Mammary epithelial cell (primary cell): ENCODE data around the gene SULT2B1.

Experiments used
- EZH2 ChIP-seq: IDR thresholded peaks from 2 replicates; pipeline ENCODE4 v1.6.1; 2012; ENCODE audit warnings: low read length, inconsistent platforms, borderline replicate concordance
- TF ChIP-seq, protein P1 (sequence below), 2 donors: IDR thresholded peaks in 1 of 2; conservative IDR thresholded peaks in 1 of 2; 2 replicates each; pipeline ENCODE4 v1.5.1; 2011 to 2012; ENCODE audit warnings: inconsistent platforms in 2 of 2, low read length in 2 of 2, mild to moderate bottlenecking in 2 of 2, control low read depth in 1 of 2, low read depth in 1 of 2; ENCODE audit not compliant: insufficient read depth in 1 of 2; ENCODE audit errors: extremely low read depth in 1 of 2

DNA sequence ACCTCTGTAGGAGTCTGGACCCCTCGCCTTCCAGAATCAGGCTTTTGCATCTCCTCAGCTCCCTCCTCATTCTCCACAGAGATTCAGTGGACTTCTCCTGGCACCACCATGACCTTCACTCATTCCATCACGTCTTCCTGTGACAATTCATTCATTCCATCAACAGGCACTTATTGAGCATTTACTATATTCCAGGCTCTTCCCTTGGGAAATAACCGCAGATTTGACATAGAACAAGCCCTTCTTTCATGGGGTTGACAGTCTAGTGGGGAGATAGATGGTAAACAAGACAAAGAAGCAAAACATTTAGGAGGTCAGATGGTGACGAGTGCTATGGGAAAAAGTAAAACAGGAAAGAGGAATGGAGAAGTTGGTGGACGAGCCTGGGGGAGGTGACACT lies 2.6 kb upstream of the SULT2B1 start:
- TF ChIP-seq, protein P1, sequence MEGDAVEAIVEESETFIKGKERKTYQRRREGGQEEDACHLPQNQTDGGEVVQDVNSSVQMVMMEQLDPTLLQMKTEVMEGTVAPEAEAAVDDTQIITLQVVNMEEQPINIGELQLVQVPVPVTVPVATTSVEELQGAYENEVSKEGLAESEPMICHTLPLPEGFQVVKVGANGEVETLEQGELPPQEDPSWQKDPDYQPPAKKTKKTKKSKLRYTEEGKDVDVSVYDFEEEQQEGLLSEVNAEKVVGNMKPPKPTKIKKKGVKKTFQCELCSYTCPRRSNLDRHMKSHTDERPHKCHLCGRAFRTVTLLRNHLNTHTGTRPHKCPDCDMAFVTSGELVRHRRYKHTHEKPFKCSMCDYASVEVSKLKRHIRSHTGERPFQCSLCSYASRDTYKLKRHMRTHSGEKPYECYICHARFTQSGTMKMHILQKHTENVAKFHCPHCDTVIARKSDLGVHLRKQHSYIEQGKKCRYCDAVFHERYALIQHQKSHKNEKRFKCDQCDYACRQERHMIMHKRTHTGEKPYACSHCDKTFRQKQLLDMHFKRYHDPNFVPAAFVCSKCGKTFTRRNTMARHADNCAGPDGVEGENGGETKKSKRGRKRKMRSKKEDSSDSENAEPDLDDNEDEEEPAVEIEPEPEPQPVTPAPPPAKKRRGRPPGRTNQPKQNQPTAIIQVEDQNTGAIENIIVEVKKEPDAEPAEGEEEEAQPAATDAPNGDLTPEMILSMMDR (conservative IDR thresholded peaks at IDR 0.05 in 1 of 2, IDR thresholded peaks at IDR 0.05 in 1 of 2; ENCODE audit: extremely low read depth in 1 of 2, insufficient read depth in 1 of 2, low read depth in 1 of 2, low read length in 2 of 2): no peak
- TF ChIP-seq EZH2: no peak
